Neural crest cell (in vitro differentiated cells): Measurements from ENCODE around the gene RPGRIP1L. TPM values are rescaled to one million over a fixed set of nuclear protein-coding genes. Genes with fewer than 3 reads are reported as not detected.
A peak's percentile ranks its signal among the peaks of the same experiment; 100 is the strongest.

Experiments used
- DNase-seq: peaks from one replicate; pipeline ENCODE4 v3.0.0; 2021; ENCODE audit warnings: low read depth, mixed read lengths, low spot score
- H3K27ac Mint-ChIP-seq: one replicate; pipeline ENCODE4 v1.8.0; 2021; ENCODE audit warnings: mild to moderate bottlenecking, mixed read lengths; ENCODE audit not compliant: unreplicated experiment
- H3K27me3 Mint-ChIP-seq: 2 replicates; pipeline ENCODE4 v1.8.0; 2021; ENCODE audit warnings: low read depth, mild to moderate bottlenecking, mixed read lengths
- H3K36me3 Mint-ChIP-seq: 2 replicates; pipeline ENCODE4 v1.8.0; 2021; ENCODE audit warnings: low read depth, mild to moderate bottlenecking, mixed read lengths
- H3K4me1 Mint-ChIP-seq: 2 replicates; pipeline ENCODE4 v1.8.0; 2021; ENCODE audit warnings: mixed read lengths
- H3K4me3 Mint-ChIP-seq: one replicate; pipeline ENCODE4 v1.8.0; 2021; ENCODE audit warnings: mild to moderate bottlenecking, mixed read lengths
- H3K9me3 Mint-ChIP-seq: 2 replicates; pipeline ENCODE4 v1.8.0; 2021; ENCODE audit warnings: mixed read lengths
- CTCF ChIP-seq: fragments of 200-600 bp; sonication (generic); conservative IDR thresholded peaks from 2 replicates; pipeline ENCODE4 v1.5.0; 2021; ENCODE audit warnings: antibody characterized with exemption, mild to moderate bottlenecking
- total RNA-seq: library from RNA; stranded (reverse); gene quantifications from 2 replicates; pipeline ENCODE4 v1.2.1, GENCODE V29; 2021

The RPGRIP1L gene
- total RNA-seq, 1 donor from 2014 or later, result 24.0 TPM

- Mint-ChIP-seq H3K36me3 (peaks cover 12% of the 10 kb centered on the region), H3K27ac (no peak overlapping the region), H3K27me3 (no peaks in the 10 kb centered on the region), H3K9me3 (peaks cover 16% of the 10 kb centered on the region), H3K4me3 (no peak overlapping the region), H3K4me1 (peaks cover 39% of the 10 kb centered on the region)
- no peak for TF ChIP-seq CTCF
- no peak for DNase-seq
Measured at GRCh38 chr16:53744449-53744848, 40.8 kb upstream of the RPGRIP1L start.

GRCh38 chr16:53743149-53743566, 39.5 kb upstream of the RPGRIP1L start:
- H3K27me3 Mint-ChIP-seq, result no peaks in the 10 kb centered on the region
- H3K36me3 Mint-ChIP-seq, result peaks cover 12% of the 10 kb centered on the region
- peaks cover 16% of the 10 kb centered on the region for H3K9me3 Mint-ChIP-seq
- H3K4me3 Mint-ChIP-seq, result no peak overlapping the region
- peak; percentile 65 for TF ChIP-seq CTCF
- DNase-seq, result no peak
- H3K4me1 Mint-ChIP-seq, result peaks cover 39% of the 10 kb centered on the region
- no peak overlapping the region for H3K27ac Mint-ChIP-seq

- H3K27ac Mint-ChIP-seq, result no peak overlapping the region
Measured at GRCh38 chr16:53741546-53741945, 37.9 kb upstream of the RPGRIP1L start.

GRCh38 chr16:53740933-53741531, 37.4 kb upstream of the RPGRIP1L start:
- Mint-ChIP-seq H3K27ac (no peak overlapping the region), H3K36me3 (no peaks in the 10 kb centered on the region), H3K9me3 (peaks cover 3% of the 10 kb centered on the region), H3K4me1 (peaks cover 37% of the 10 kb centered on the region), H3K27me3 (no peaks in the 10 kb centered on the region), H3K4me3 (no peak overlapping the region)
- no peak for DNase-seq
- TF ChIP-seq CTCF, result no peak

More at GRCh38 chr16:53741546-53741945, 37.9 kb upstream of the RPGRIP1L start:
- no peaks in the 10 kb centered on the region for H3K27me3 Mint-ChIP-seq
- no peak for TF ChIP-seq CTCF
- DNase-seq, result no peak
- H3K4me1 Mint-ChIP-seq, result peaks cover 39% of the 10 kb centered on the region
- H3K9me3 Mint-ChIP-seq, result peaks cover 4% of the 10 kb centered on the region
- no peaks in the 10 kb centered on the region for H3K36me3 Mint-ChIP-seq
- H3K4me3 Mint-ChIP-seq, result no peak overlapping the region

GRCh38 chr16:53740476-53740875, 36.8 kb upstream of the RPGRIP1L start:
- H3K27me3 Mint-ChIP-seq, result no peaks in the 10 kb centered on the region
- no peak overlapping the region for H3K27ac Mint-ChIP-seq
- no peaks in the 10 kb centered on the region for H3K9me3 Mint-ChIP-seq
- H3K4me1 Mint-ChIP-seq, result peaks cover 32% of the 10 kb centered on the region
- no peak overlapping the region for H3K4me3 Mint-ChIP-seq
- no peaks in the 10 kb centered on the region for H3K36me3 Mint-ChIP-seq
- no peak for DNase-seq
- no peak for TF ChIP-seq CTCF
